ENCODE results near the gene TM6SF1.
"Not testable (repeated sequence)": the region's sequence is repeated elsewhere in the genome, so short reads cannot be mapped to it uniquely, and the experiment has no call there.

TM6SF1 gene

DNA sequence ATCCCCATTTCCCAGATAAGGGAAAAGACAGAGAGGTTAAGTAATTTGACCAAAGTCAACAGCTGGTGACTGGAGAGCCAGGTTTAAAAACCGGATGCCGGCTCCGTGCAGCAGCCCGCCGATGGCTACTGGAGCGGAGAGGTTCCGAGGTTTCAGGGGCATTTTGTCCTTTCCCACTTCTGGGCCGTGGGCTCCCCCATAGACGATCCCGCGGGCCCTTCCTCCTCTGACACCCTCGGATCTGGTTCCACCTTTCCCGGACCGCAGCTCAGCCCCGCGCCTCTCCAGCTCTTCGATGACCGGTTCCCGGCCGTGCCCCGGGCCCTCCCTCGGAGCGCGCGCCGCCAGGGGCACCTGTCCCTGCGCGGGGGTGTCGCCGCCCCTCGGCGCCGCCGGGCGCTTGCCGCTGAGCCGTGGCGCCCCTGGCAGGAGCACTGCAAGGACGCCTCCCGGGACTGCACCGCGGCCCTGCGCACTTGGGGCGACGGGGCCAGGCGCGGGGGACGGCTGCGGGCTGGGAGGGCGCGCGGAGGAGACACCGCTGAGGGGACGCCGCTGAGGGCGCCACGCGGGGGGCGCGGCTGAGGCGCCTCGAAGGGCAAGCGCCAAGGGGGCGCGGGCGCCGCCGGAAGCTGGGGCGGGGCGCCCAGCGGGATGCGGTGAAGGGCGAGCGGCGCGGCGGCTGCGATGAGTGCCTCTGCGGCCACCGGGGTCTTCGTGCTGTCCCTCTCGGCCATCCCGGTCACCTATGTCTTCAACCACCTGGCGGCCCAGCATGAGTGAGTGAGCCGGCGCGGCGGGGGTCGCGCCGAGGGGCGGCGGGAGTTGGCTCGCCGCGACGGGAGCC, at the start of gene TM6SF1:
TM6SF1 (plus strand) TSS at position 652 of the 847 bp plus-strand sequence; CDS start at position 688, 36 bp downstream.
- DNase-seq (ENCODE audit: low read depth in 1 of 2, low spot score in 1 of 2) = no peak

DNA sequence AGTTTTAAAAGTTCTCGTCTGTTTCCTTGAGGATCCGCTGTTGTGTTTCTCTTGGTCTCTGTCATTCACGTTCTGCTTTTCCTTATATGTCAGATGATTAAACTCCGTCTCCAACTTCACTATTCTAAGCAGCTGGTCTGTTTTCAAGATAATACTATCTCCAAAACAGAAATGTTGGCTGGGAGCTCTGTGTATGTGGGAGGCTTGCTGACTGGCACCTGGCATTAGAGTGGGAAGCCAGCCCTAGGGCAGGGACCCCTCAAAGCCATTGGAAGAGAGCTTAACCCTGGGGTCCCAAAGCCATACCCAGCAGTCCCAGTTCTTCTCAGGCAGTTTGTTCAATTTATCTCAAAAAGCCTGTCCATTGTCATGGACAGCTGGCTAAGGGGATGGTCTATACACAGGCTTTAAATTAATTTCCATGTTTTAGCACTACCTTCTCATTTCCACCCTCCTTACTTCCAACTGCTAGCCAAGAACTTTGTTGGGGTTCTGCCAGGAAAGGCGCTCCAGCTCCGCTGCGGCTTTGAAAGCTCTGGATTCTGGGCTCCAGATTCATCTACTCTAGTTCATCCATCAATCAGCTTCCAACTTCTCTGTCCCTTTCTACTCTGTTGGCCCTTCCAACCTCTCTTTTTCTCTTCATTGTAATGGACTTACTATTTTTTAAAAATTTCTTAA, 49.6 kb upstream of the TM6SF1 start:
- no peak for DNase-seq (ENCODE audit: low read depth in 1 of 2, low spot score in 1 of 2)

DNA sequence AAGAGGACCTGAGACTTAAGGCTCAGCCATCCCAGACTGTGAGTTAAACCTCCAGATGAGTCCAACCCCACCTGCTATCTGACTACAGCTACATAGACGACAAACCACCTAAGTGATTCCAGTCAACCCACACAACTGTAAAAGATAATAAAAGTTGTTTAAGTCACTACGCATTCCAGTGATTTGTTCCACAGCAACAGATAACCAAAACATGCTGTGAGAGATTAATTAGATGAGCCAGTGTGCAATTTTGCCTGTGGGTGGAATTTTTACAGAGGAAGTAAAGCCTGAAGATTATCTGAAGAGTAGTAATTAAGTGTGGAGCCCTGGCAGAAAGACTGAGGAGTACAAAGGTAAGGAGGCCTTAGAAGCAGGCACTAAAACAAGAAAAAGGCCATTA, 45.8 kb upstream of the TM6SF1 start:
- DNase-seq (ENCODE audit: low read depth in 1 of 2, low spot score in 1 of 2) = no peak

DNA sequence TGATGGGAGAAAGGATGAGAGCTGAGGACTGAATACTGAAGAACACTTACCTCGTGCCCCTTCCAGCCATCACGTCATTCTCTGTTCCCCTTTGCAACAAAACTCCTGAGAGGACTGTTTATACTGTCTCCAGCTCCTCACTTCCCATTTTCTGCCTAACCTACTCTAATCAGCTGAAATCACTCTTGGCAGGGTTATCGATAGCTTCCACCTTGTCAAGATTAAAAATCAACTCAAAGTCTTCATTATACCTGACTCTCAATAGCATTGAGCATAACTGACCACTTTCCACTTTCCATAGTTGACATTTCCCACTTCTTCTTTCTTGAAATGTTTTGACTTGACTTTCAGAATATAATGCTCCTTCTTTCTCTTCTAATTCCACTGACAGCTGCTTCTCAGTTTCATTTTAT, 44.7 kb upstream of the TM6SF1 start:
- no peak for DNase-seq (ENCODE audit: low read depth in 1 of 2, low spot score in 1 of 2)

DNA sequence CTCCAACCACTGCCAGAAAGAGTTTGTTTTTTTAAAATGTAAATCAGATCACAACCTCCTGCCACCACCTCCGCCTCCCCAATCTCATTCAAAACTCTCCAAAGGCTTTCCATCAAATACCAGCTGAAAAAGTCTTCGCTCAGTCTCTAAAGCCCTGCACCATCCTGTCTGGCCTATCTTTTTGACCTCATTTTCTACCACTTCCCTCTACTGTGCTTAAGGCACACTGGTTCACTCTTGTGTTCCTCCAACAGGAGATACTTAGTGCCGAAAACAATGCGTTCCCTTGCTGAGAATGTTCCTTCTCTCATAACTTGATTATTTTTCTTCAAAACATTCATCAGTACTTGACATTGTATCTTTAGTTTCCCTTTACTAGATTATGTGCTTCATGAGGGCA, 43.9 kb upstream of the TM6SF1 start:
- DNase-seq (ENCODE audit: low read depth in 1 of 2, low spot score in 1 of 2) = no peak

DNA sequence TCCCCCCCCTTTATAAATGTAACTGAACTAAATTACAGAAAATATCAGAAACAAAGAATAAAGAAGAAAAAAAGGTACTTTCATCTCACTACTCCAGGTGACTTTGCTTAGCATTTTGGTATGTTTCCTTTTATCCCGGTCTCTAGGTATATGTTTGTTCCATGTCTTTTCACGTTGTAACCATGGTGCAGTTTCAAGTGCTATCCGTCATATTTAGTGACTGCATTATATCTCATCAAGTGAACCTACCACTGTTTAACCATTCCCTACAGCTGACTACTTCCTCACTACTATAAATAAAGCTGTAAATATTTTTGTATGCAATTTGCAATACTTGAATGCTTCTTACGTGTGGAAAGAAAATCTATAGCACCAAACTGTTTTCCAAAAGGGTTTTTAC, 42.6 kb upstream of the TM6SF1 start:
- DNase-seq (ENCODE audit: low read depth in 1 of 2, low spot score in 1 of 2) = no peak

DNA sequence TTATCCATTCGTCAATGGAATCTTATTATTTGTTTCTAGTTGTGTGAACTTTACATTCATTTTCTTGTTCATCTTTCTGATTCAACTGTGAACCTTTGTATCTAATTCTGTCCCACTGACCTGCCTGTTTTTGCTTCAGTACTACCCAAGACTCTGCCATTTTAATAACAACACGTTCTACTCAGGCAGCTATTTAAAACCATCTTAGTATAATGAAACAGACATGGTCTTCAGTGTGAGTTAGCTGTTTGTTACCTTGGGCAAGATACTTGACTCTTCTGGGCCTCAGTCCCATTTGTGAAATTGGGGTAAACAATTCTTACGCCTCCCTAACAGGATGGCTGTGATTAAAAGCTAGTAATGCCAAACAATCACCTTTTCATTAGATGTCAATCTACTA, 42.0 kb upstream of the TM6SF1 start:
- DNase-seq (ENCODE audit: low read depth in 1 of 2, low spot score in 1 of 2) = no peak

DNA sequence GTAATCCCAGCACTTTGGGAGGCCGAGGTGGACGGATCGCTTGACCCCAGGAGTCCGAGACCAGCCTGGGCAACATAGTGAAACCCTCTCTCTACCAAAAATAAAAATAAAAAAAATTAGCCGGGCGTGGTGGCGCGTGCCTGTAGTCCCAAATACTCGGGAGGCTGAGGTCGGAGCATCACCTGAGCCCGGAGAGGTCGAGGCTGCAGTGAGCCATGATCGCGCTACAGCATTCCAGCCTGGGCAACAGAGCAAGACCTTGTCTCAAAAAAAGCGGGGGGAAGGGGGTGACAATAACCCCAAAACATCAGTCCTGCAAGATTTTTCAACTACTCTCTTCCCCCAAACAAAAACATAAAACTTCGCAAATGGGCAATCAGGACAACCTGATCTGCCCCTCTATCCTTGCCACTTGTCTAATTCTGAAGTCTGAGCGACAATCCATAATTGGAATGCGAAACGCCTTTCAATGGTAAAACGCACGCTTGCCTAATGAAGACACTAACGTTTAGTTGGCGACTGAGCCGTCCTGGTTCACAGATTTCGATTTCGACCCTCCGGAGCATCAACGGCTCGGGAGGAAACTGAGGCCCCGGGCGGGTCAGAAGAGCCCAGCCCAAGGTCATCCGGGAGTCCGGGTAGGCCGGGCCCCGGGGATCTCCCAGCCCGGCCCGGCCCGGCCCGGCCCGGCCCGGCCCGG, 41.3 kb upstream of the TM6SF1 start:
- no peak for DNase-seq (ENCODE audit: low read depth in 1 of 2, low spot score in 1 of 2)

DNA sequence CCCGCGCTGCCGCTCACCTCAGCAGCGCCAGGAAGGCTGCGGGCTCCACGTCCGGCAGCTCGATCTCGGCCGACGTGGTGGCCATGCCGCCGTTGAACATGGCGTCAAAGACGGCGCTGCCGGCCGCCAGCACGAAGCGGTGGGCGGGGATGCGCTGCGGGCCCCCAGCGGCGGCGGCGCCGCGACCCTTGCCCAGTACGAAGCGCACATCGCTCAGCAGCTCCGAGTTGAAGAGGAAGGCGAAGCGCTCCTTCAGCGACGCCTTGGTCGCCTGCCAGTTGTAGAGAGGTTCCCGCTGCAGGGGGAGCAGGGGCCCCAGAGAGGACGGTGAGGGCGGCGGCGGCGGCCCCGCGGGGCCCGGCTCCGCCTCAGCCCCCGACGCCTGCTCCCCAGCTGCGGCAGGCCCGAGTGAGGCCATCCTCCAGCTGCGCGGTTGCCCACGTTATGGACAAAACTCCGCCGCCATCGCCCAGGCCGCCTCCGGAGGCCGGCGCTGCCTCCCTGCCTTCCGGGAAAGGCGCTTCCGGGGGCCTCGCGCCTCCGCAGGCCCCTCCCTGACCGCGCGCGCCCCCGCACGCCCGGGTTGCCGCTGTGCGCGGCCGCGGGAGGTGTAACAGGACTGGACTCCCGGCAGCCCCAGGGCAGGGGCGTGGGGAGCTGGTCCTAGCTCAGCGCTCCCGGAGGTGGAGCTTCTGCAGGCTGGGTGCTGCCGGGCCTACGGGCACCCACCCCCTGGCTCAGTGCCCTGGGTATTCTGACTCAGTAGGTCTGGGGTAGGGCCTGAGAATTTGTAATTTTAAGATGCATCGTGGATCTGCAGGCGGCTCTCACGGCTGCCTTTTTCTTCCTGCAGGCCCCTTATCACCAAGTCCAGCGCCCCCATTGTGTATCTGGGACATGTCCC, 40.5 kb upstream of the TM6SF1 start, which contains the start of gene BTBD1:
BTBD1 (minus strand) TSS at position 519 of the 904 bp plus-strand sequence; CDS start at position 418, 101 bp downstream.
- DNase-seq (ENCODE audit: low read depth in 1 of 2, low spot score in 1 of 2) = peak; percentile 61 to 77

DNA sequence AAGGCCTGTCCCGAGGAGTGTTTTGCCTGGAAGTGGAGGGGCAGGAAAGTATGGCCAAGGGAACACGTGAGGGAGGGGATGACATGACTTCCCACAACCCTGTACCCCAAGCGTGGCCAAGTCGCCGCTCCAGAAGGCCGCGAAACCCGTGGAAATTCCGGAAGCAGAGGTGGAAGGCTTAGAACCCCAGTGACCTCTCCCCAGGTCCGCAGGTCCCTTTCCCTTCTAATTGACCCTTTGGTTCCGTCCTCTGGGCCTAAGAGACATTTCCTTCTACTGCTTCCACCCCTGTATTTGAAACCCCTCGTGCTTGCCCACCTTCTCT, 39.8 kb upstream of the TM6SF1 start:
- no peak for DNase-seq (ENCODE audit: low read depth in 1 of 2, low spot score in 1 of 2)

DNA sequence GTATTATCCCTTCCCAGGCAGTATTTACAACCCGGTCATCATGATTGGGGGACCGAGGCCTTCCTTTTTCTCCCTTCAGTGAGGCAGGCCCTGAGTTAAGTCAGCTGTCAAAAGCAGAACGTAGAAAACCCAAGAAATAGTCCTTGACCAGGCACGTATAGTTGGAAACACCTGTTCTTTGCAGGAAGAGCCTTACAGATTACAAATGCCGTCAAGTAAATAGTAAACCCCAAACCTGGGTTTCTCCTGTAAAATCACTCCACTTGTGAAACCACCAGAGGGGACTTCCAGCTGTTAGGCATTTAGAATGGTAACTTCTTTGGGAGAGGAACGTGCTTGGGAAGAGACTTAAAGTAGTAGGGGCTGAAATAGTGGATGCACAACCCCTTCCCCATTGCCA, 39.4 kb upstream of the TM6SF1 start:
- no peak for DNase-seq (ENCODE audit: low read depth in 1 of 2, low spot score in 1 of 2)

DNA sequence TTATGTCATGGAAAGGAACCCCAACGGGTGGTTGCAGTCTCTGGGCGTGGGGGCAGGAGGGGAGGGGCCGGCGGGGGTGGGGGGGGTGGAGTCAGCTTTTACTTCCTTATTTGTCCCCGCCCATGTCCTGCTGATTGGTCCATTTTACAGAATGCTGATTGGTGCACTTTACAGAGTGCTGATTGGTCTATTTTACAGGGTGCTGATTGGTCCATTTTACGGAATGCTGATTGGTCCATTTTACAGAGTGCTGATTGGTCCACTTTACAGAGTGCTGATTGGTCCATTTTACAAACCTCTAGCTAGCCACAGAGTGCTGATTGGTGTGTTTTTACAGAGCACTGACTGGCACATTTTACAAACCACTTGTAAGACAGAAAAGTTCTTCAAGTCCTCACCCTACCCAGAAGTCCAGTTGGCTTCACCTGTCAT, 38.2 kb upstream of the TM6SF1 start:
- not testable (repeated sequence) for DNase-seq (ENCODE audit: low read depth in 1 of 2, low spot score in 1 of 2)

DNA sequence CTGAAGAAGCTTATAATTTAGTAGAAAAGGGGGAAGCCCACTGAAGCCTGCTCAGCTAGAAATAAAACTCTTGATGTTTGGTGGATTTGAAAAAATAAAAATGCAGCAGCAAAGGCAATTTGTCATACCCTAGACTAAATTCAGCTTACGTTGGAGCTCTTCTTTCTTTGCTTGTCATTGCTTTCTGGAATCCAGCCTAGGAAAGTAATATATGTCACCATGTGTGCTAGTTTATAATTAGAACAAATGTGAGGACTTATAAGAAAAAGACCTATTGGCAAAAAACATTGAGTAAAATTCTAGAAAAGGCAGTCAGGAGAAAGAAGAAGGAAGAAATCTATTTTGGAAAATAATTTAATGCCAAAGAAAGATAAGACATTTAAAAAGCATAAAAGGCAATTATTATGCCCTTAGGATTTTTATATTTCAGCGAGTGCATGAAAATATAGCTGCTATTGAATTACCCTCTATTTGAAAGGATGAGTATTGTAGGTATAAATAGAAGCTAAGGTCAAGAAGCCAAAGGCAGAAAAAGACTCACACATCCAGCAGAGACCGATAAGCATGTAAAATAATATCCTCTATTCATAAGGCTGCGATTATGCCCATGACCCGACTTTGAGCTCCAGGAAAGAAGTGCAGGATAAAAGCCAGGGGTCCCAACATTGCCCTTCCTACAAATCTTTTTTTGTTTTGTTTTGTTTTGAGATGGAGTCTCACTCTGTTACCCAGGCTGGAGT, 29.8 kb upstream of the TM6SF1 start:
- no peak for DNase-seq (ENCODE audit: low read depth in 1 of 2, low spot score in 1 of 2)

DNA sequence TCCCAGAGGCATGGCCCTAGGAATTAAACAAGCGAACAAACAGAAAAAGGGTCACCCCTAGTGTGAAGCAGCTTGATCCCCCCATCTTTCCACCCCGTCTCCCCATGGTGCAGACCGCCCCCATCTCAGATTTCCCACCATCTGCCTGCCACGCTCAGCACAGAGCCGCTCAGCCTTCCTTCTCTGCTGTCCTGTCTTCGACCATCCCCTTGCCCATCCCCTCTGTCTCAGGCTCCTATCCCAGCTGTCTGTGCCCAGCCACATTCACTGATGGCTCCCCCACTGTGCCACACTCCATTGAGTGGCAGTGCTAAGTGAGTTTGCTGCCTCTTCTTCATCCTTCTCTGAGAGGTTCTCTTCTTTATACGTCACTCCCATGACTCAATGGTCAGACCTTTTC, 28.7 kb upstream of the TM6SF1 start:
- DNase-seq (ENCODE audit: low read depth in 1 of 2, low spot score in 1 of 2) = no peak

DNA sequence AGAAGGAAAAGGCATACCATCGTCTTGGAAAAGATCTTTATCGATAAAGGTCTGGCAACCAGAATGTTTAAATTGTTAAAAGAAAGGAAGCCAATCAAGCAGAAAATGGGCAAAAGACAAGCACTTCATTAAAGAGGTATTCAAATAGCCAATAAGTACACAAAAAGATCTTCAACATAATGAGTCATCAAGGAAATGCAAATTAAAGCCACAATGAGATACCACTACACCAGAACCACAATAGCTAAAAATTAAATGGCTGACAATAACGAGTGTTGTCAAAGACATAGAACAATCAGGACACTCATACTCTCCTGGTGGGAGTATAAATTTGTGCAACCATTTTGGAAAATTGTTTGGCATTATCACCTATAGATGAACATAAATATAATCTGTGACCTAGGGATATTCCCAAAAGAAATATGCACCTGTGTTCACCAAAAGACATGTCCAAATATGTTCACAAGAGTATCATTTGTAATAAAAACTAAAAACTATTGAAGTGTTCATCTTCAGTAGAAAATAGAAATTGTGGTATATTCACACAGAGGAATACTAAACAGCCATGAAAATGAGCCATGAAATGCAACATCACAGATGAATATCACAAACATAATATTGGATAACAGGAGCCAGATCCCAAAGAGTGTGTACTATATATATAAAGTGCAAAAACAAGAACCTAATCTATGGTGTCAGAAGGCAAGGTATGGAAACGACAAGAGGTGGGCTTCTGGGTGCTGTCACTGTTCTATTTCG, 26.0 kb upstream of the TM6SF1 start:
- DNase-seq (ENCODE audit: low read depth in 1 of 2, low spot score in 1 of 2) = no peak

DNA sequence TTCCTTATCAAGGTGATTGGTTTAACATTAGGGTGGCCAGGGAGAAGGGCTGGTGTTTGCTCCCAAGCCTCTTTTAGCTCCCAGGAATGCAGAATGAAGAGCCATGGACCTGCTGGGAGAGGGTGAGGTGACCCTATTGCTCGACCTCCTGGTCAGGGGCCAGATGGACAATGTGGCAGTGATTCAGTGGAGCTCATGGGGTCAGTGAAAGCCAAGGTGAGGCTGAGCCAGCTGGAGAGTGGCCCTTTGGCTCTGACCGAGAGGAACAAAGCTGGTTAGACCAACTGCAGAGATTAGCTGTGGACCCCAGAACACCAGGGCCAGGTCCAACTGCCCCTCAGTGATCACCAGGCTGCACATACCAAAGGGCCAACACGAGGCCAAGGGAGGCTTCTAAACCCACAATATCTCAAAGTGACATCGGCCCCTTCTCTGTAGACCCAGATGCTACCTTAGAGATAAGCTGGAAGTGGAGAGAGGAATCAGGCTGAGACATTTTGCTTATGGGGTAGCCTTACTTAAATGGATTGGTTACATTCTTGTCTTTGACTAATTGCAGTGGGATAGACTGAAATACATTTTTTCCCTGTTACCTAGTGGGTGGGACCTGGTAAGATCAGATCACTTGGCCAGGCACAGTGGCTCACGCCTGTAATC, 24.6 kb upstream of the TM6SF1 start:
- no peak for DNase-seq (ENCODE audit: low read depth in 1 of 2, low spot score in 1 of 2)

DNA sequence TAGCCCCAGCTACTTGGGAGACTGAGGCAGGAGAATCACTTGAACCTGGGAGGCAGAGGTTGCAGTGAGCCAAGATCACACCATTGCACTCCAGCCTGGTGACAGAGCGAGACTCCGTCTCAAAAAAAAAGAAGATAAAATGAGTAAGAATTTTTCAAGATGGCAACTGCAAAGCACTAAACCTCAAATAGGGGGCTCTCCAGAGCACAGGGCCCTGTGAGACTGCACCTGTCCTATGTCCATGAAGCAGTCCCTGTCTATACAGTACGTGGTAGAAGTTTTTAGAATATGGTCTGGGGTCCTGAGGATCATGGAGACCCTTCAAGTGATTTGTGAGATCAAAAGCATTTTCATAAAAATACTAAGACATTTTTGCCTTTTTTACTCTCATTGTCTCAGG, 22.0 kb upstream of the TM6SF1 start:
- DNase-seq (ENCODE audit: low read depth in 1 of 2, low spot score in 1 of 2) = not testable (repeated sequence)

DNA sequence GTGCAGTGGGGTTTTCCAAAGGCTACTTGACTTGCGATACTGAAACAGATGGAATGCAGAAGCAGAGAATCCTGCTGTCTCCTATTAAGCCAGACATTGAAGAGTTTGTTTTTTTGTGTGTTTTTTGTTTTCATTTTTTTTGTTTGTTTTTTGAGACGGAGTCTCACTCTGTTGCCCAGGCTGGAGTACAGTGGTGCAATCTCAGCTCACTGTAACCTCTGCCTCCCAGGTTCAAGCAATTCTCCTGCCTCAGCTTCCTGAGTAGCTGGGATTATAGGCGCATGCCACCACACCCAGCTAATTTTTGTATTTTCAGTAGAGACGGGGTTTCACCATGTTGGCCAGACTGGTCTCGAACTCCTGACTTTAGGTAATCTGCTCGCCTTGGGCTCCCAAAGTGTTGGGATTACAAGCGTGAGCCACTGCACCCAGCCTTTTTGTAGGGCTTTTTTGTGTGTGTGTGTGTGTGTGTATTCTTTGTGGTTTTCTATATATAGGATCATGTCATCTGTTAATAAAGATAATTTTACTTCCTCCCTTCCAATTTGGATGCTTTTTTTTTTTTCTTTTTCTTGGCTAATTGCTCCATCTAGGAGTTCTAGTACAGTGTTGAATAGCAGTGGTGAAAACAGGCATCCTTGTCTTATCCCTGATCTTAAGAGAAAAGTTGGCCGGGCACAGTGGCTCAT, 21.4 kb upstream of the TM6SF1 start:
- not testable (repeated sequence) for DNase-seq (ENCODE audit: low read depth in 1 of 2, low spot score in 1 of 2)
